ENCODE data around the gene GADD45B.
"Not testable (repeated sequence)": the region's sequence is repeated elsewhere in the genome, so short reads cannot be mapped to it uniquely, and the experiment has no call there.

GADD45B gene

GRCh38 chr19:2443116-2443784, 32.7 kb upstream of the GADD45B start:
- in situ Hi-C loops (cut with MboI; ENCODE audit: low sequenced_read_pairs) = no loop called here

DNA sequence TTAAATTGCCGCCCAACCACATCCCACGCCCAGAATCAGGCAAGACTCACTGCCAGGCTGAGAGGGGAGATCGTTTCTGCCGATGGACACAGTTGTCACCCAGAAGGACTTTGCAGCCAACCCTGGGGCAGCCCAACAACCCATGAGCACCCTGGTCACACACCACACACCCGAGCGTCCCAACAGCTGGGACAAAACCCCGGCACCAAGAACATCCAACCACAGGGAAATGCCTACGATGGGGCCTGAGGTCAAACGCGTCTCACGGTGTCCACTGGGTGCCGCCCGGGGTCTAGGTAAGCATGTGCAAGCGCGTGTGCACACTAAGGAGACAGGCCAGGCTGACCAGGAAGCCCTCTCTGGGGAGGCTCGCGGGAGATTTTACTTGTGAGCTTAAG, 32.1 kb upstream of the GADD45B start:
- in situ Hi-C loops (cut with MboI; ENCODE audit: low sequenced_read_pairs) = no loop called here

- in situ Hi-C loops (cut with MboI; ENCODE audit: low sequenced_read_pairs) = no loop called here
These were observed 31.5 kb upstream of the GADD45B start for GRCh38 chr19:2444251-2445002.

GRCh38 chr19:2446381-2446780, 29.5 kb upstream of the GADD45B start:
- in situ Hi-C loops (cut with MboI; ENCODE audit: low sequenced_read_pairs) = no loop called here

GRCh38 chr19:2449019-2449418, 26.9 kb upstream of the GADD45B start:
- in situ Hi-C loops (cut with MboI; ENCODE audit: low sequenced_read_pairs) = no loop called here

DNA sequence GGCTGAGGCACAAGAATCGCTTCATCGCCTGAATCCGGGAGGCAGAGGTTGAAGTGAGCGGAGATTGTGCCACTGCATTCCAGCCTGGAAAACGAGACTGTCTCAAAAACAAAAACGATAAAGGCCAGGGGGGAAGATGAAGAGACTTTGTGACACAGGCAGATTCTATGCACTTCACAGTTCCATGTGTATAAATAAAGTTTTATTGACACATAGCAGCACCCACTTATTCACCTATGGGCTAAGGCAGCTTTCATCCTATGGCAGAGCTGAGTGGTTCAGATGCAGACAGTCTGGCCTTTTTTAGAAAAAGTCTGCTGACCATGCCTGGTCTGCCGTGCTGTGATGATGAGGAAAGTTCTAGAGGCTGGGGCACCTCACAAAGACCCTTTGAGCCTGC, 24.8 kb upstream of the GADD45B start:
- in situ Hi-C loops (cut with MboI; ENCODE audit: low sequenced_read_pairs) = no loop called here

DNA sequence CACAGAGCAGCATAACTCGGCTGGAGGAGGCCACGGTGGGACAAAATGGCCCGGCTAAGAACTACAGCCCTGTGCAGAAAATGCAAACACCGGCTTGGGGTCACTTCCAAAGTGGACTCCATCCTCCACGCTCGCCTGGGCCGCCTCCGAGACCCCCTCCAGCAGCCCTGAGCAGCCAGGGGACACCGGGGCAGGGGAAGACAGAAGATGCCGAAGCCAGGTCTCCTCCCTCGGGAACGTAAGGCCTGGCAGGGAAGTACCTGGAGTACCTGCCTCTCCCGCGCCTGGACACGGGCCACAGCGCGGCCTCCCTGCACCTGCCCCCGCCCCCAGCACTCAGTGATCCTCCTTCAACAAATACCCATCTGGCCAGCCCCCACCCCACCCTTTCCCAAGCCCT, 24.2 kb upstream of the GADD45B start:
- in situ Hi-C loops (cut with MboI; ENCODE audit: low sequenced_read_pairs) = no loop called here

DNA sequence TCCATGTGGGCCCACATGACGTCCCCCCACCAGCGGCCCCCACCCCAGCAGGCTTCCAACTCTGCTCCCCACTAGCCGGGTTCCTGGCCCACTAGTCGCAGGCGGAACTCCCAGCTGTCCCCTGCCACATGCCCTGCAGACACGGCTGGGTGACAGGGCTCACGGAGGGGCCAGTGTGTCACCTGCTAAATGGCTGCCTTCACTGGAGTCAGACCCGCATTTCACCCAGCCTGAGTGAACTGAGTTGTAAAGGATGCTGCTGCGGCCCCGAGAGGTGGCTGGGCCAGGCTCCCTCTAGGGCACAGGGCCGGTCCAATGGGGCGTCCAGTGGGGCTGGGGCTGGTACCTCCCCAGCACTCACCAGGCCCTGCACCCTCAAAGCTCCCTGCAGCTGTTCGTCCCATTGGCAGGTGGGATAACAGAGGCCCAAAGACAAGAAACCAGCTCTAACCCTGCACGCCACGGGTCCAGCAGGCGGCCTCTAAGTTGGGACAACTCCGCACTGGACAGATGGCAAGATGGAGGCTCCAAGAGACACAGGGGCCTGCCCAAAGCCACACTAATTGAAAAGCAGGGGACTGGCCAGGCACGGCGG, 22.4 kb upstream of the GADD45B start:
- in situ Hi-C loops (cut with MboI; ENCODE audit: low sequenced_read_pairs) = no loop called here

- in situ Hi-C loops (cut with MboI; ENCODE audit: low sequenced_read_pairs) = no loop called here
These were observed 21.5 kb upstream of the GADD45B start for GRCh38 chr19:2454199-2454961.

DNA sequence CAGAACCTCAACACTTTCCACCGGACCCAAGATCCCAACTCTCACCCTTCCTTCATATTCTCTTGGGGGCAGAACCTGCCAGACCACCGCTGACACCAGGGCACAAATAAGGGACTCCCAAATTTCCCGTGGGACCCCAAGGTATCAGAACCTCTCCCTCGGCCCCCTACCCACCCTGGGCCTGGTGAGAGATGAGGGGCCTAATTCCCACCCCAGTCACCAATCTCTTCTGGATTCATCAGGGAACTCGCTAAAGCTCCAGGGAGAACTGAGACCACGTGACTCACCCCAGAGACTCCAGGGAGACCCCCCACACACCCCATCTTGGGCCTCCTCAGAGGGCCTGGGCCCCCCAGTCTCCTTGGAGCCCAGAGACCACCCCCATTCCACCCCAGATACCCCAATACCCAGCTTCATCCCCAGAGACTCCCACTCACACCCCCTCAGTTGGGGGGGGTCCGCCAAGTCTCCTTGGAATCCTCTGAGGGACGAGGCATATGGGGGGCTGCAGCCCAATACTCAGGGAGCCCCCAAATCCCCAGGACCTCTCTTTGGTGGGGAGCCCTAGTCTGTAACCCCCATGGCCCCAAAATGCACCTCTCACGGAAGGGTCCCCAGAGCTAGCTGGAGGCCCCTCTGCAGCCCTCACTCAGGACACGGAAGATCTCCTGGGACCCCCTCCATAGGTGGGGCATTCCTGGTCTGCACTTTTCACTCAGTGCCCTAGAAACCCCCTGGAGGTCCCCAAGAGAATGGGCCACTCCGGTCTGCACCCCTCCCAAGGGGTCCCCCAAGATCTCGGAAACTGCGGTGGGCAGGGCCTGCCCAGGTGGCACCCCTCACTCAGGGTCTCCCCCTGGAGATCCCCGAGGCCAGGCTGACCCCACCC, 20.7 kb upstream of the GADD45B start:
- in situ Hi-C loops (cut with MboI; ENCODE audit: low sequenced_read_pairs) = no loop called here

DNA sequence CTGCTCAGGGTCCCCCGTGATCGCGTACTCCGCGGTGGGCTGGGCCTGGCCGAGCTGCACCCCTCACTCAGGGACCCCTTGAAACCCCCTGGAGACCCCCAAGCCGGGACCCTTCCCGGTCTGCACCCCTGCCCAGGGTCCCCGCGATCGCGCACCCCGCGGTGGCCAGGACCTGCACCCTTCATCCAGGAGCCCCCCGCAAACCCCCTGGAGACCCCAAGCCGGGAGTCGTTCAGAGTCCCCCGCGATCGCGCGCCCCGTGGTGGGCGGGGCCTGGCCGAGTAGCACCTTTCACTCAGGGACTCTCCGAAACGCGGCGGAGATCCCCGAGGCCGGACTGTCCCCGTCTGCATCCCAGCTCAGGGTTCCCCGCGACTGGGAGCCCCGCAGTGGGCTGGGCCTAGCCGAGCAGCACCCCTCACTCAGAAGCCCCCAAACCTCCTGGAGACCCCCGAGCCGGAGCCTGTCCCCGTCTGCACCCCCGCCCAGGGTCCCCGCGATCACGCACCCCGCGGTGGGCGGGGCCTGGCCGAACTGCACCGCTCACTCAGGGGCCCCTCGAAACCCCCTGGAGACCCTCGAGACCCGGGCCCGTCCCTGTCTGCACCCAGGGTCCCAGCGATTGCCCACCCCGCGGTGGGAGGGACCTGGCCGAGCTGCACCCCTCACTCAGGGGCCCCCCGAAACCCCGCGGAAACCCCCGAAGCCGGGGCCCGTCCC, 19.9 kb upstream of the GADD45B start:
- in situ Hi-C loops (cut with MboI; ENCODE audit: low sequenced_read_pairs) = no loop called here

DNA sequence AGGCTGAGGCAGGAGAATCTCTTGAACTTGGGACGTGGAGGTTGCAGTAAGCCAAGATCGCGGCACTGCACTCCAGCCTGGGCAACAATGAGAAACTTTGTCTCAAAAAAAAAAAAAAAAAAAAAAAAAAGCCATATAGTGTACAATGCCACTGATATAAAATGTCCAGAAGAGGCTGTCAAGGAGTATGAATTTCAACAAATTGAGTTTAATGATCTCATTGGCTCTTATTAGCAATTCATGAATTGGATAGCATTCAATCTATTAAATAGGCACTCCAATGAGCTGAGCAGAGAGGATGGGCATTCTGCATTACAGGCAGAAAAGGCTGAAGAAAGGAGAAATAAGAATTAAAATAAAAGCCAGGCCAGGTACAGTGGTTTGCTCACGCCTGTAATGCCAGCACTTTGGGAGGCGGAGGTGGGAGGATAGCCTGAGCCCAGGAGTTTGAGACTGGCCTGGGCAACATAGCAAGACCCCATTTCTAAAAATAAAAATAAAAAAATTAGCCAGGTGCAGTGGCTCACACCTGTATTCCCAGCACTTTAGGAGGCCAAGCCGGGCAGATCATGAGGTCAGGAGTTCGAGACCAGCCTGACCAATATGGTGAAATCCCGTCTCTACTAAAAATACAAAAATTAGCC, 18.4 kb upstream of the GADD45B start:
- in situ Hi-C loops (cut with MboI; ENCODE audit: low sequenced_read_pairs) = no loop called here

GRCh38 chr19:2458054-2458453, 17.9 kb upstream of the GADD45B start:
- in situ Hi-C loops (cut with MboI; ENCODE audit: low sequenced_read_pairs) = no loop called here

DNA sequence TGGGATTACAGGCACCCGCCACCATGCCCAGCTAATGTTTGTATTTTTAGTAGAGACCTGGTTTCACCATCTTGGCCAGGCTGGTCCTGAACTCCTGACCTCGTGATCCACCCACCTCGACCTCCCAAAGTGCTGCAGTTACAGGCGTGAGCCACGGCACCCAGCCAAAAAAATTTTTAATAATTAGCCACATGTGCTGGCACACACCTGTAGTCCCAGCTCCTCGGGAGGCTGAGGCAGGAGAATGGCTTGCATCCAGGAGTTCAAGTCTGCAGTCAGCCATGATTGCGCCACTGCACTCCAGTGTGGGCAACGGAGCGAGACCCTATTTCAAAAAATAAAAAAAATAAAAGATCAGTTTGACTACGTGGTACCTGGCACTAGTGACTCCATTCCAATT, 17.2 kb upstream of the GADD45B start:
- in situ Hi-C loops (cut with MboI; ENCODE audit: low sequenced_read_pairs) = not testable (repeated sequence)

DNA sequence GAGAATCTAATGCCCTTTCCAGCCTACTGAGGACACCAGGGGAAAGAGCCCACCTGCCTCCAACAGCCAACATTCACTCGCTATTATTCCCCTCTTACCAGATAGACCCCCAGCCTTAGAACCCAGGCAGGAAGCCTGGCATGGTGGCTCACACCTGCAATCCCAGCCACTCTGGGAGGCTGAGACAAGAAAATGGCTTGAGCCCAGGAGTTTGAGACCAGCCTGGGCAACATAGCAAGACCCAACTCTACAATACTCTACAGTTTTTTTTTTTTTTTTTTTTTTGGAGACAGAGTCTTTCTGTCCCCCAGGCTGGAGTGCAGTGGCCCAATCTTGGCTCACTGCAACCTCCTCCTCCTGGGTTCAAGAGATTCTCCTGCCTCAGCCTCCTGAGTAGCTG, 15.7 kb upstream of the GADD45B start:
- in situ Hi-C loops (cut with MboI; ENCODE audit: low sequenced_read_pairs) = no loop called here

GRCh38 chr19:2461751-2462634, 13.9 kb upstream of the GADD45B start:
- in situ Hi-C loops (cut with MboI; ENCODE audit: low sequenced_read_pairs) = no loop called here

DNA sequence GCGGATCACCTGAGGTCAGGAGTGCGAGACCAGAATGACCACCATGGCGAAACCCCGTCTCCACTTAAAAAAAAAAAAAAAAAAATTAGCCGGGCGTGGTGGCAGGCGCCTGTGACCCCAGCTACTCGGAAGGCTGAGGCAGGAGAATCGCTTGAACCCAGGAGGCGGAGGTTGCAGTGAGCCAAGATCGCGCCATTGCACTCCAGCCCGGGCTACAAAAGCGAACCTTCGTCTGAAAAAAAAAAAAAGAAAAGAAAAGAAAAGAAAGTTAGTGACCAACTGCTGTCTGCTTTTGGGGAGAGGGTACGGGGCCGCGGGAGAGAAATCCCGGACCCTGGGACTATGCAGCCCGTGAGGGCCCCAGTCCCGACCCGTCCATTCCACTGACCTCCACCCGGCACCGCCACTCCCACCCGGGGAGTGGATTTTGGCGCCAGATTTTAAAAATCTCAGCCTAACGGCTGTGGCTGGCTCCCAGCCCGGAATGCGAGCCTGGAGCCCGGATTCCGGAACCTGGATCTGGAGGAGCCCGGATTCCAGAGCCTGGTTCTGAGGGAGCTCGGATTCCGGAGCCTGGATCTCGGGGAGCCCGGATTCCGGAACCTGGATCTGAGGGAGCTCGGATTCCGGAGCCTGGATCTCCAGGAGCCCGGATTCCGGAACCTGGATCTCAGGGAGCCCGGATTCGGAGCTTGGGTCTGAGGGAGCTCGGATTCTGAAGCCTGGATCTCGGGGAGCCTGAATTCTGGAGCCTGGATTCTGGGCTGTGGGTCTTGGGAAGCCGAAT, 13.1 kb upstream of the GADD45B start:
- in situ Hi-C loops (cut with MboI; ENCODE audit: low sequenced_read_pairs) = no loop called here

DNA sequence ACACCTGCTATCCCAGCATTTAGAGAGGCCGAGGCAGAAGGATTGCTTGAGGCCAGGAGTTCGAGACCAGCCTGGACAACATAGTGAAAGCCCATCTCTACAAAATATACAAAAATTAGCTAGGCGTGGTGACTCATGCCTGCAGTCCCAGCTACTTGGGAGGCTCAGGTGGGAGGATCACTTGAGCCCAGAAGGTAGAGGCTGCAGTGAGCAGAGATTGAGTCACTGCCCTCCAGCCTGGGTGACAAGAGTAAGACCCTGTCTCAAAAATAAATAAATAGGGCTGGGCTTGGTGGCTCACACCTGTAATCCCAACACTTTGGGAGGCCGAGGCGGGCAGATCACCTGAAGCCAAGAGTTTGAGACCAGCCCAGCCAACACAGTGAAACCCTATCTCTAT, 12.2 kb upstream of the GADD45B start:
- in situ Hi-C loops (cut with MboI; ENCODE audit: low sequenced_read_pairs) = not testable (repeated sequence)

Measured in HL-60/S4 treated with retinoic acid at 250 ng/mL for 4 days and 3 days (cell line).